Breast epithelium (tissue), 3 donors: ENCODE data around the gene ADRA1B.

Source experiments
- CTCF ChIP-seq, 3 donors: fragments of 450-650 bp; IDR thresholded peaks; one replicate each; pipeline ENCODE4 v1.5.1; 2016 to 2017; ENCODE audit warnings: antibody characterized with exemption in 3 of 3, mild to moderate bottlenecking in 3 of 3, moderate library complexity in 3 of 3
- POLR2A ChIP-seq: fragments of 450-650 bp; IDR thresholded peaks from one replicate; pipeline ENCODE4 v1.6.1; 2016; ENCODE audit warnings: antibody characterized with exemption, mild to moderate bottlenecking, moderate library complexity
- POLR2AphosphoS5 ChIP-seq, 3 donors: sonication (generic); formaldehyde crosslinking; IDR thresholded peaks; one replicate each; pipeline ENCODE4 v1.6.1; 2017; ENCODE audit warnings: antibody characterized with exemption in 3 of 3

- no peak for TF ChIP-seq POLR2A
- no peak for TF ChIP-seq POLR2AphosphoS5 (IDR thresholded peaks at IDR 0.05)
- no peak for TF ChIP-seq CTCF (IDR thresholded peaks at IDR 0.05)
These were observed 53.7 kb downstream of the ADRA1B start for GRCh38 chr5:159969966-159970365.
